ENCODE results near the gene CYB5RL. TPM values are rescaled to one million over a fixed set of nuclear protein-coding genes. Genes with fewer than 3 reads are reported as not detected.
"Not testable (repeated sequence)": the region's sequence is repeated elsewhere in the genome, so short reads cannot be mapped to it uniquely, and the experiment has no call there.

CYB5RL gene
- total RNA-seq, 1 experiment from 2014 or later = 13.1 TPM

DNA sequence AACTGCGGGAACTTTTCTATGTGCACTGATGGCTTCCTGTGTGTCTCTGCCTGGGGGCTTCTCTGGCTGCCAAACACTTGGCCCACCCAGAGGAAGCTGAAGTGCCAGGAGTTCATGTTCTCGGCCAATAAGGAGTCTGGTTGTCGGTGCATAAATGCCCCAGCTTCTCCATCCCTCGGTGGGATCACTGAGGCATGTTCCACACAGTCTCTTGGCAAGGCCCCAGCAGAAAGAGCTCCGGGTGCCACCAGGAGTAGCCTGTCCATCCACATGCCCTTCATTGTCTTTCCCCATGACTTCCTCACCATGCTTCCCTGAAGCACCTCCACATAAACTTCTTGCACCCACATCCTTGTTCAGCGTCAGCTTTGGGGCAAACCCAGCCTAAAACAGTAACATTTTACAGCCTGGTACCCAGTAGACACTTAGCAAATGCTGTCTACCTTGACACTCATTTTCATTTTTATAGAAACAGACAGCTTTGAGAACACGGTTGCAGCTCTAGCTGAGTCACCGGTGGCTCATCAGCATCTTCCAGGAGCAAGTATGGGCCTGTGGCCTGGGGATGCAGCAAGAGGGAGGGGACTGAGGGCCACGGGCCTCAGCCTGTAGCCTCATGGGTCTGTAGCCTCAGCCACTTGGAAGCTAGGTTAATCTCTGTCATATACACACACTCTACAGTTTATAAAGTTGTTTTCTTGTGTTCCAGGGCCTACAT, 32.2 kb downstream of the CYB5RL start:
- ChIA-PET CTCF (interaction anchor here (1.9 to 2.1 kb wide), 2 partner anchors 14 to 43 kb away, joined by 6 to 7 read pairs; no protein-coding TSS in a partner anchor), POLR2A (no interaction called here)
- Mint-ChIP-seq H3K9me3 (no peaks in the 10 kb centered on the region), H3K4me1 (no peaks in the 10 kb centered on the region), H3K4me3 (no peak overlapping the region), H3K27me3 (ENCODE audit: low read depth) (peaks cover 3% of the 10 kb centered on the region; the same call in 1 of the 2 replicates), H3K36me3 (no peaks in the 10 kb centered on the region), H3K27ac (no peak overlapping the region)
- ATAC-seq = no peak
- DNase-seq (ENCODE audit: low spot score) = no peak
- TF ChIP-seq NR2C2 (CRISPR knock-in tag; IDR thresholded peaks at IDR 0.05) = no peak
- TF ChIP-seq RELA (CRISPR knock-in tag; IDR thresholded peaks at IDR 0.05; ENCODE audit: borderline replicate concordance) = no peak
- TF ChIP-seq PRDM15 (CRISPR knock-in tag; IDR thresholded peaks at IDR 0.05) = no peak

GRCh38 chr1:54166357-54166756, 33.5 kb downstream of the CYB5RL start:
- 0 out of 2 replicates have a peak, but pooled peaks have one; percentile 24 for TF ChIP-seq PRDM15 (CRISPR knock-in tag; IDR thresholded peaks at IDR 0.05)
- H3K27me3 Mint-ChIP-seq (ENCODE audit: low read depth); POLR2A ChIA-PET; H3K9me3 Mint-ChIP-seq; H3K4me1 Mint-ChIP-seq; ATAC-seq; H3K4me3 Mint-ChIP-seq; DNase-seq (ENCODE audit: low spot score); H3K27ac Mint-ChIP-seq; H3K36me3 Mint-ChIP-seq: not testable (repeated sequence)
- CTCF ChIA-PET = interaction anchor here (2.1 kb wide), 1 partner anchor 41 kb away, joined by 6 read pairs; no protein-coding TSS in a partner anchor

DNA sequence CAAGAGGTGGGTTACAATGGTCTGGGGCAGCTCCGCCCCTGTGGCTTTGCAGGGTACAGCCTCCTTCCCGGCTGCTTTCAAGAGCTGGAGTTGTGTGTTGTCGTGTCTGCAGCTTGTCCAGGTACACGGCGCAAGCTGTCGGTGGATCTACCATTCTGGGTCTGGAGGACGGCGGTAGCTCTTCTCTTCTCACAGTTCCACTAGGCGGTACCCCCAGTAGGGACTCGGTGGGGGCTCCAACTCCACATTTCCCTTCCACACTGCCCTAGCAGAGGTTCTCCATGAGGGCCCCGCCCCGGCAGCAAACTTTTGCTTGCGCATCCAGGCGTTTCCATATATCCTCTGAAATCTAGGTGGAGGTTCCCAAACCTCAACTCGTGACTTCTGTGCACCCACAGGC, 34.7 kb downstream of the CYB5RL start:
- DNase-seq (ENCODE audit: low spot score) (no peak), ATAC-seq (0 out of 2 replicates have a peak, but pooled peaks have one; percentile 28)
- no peaks in the 10 kb centered on the region for H3K36me3 Mint-ChIP-seq
- H3K9me3 Mint-ChIP-seq = no peaks in the 10 kb centered on the region
- H3K27me3 Mint-ChIP-seq (ENCODE audit: low read depth) = peaks cover 3% of the 10 kb centered on the region; the same call in 1 of the 2 replicates
- TF ChIP-seq PRDM15 (CRISPR knock-in tag; IDR thresholded peaks at IDR 0.05) = 0 out of 2 replicates have a peak, but pooled peaks have one; percentile 33
- TF ChIP-seq, protein P1, sequence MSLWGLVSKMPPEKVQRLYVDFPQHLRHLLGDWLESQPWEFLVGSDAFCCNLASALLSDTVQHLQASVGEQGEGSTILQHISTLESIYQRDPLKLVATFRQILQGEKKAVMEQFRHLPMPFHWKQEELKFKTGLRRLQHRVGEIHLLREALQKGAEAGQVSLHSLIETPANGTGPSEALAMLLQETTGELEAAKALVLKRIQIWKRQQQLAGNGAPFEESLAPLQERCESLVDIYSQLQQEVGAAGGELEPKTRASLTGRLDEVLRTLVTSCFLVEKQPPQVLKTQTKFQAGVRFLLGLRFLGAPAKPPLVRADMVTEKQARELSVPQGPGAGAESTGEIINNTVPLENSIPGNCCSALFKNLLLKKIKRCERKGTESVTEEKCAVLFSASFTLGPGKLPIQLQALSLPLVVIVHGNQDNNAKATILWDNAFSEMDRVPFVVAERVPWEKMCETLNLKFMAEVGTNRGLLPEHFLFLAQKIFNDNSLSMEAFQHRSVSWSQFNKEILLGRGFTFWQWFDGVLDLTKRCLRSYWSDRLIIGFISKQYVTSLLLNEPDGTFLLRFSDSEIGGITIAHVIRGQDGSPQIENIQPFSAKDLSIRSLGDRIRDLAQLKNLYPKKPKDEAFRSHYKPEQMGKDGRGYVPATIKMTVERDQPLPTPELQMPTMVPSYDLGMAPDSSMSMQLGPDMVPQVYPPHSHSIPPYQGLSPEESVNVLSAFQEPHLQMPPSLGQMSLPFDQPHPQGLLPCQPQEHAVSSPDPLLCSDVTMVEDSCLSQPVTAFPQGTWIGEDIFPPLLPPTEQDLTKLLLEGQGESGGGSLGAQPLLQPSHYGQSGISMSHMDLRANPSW (CRISPR knock-in tag; conservative IDR thresholded peaks at IDR 0.05; ENCODE audit: low read depth) = no peak
- H3K4me1 Mint-ChIP-seq = no peaks in the 10 kb centered on the region
- no peak overlapping the region for H3K27ac Mint-ChIP-seq
- POLR2A ChIA-PET = interaction anchor here (0.6 to 0.7 kb wide), 3 partner anchors 12 to 335 kb away, joined by 3 read pairs; partner anchors contain the start of gene CDCP2
- H3K4me3 Mint-ChIP-seq = no peak overlapping the region
- CTCF ChIA-PET = interaction anchor here (0.6 to 2.4 kb wide), 5 partner anchors 13 to 627 kb away, joined by 3 to 12 read pairs (median 4); no protein-coding TSS in a partner anchor

Data from WTC11 (cell line).